BE2C (cell line): ENCODE measurements around the gene HES2.
"Not testable (repeated sequence)": the region's sequence is repeated elsewhere in the genome, so short reads cannot be mapped to it uniquely, and the experiment has no call there.

Experiments used
- DNase-seq: peaks from one replicate; pipeline ENCODE4 v3.0.0-alpha.2; 2020
- H3K27me3 ChIP-seq: fragments of 250-450 bp; sonication (Bioruptor Pico); 2 replicates; pipeline ENCODE4 v1.5.1; 2020; ENCODE audit warnings: mild to moderate bottlenecking
- H3K36me3 ChIP-seq: fragments of 250-450 bp; sonication (Bioruptor Pico); 2 replicates; pipeline ENCODE4 v1.5.1; 2020; ENCODE audit warnings: mild to moderate bottlenecking
- H3K4me1 ChIP-seq: fragments of 250-450 bp; sonication (Bioruptor Pico); 2 replicates; pipeline ENCODE4 v1.5.1; 2020
- H3K4me3 ChIP-seq: 2 replicates; pipeline ENCODE4 v1.5.1; 2011; ENCODE audit warnings: low read depth, low read length
- H3K9me3 ChIP-seq: fragments of 250-450 bp; sonication (Bioruptor Pico); 2 replicates; pipeline ENCODE4 v1.5.1; 2020
- CTCF ChIP-seq: IDR thresholded peaks from 2 replicates; pipeline ENCODE4 v1.5.1; 2012; ENCODE audit warnings: mild to moderate bottlenecking, low read depth, low read length

Gene HES2

GRCh38 chr1:6461538-6462411, 42.1 kb upstream of the HES2 start:
- Histone ChIP-seq H3K36me3 (no peaks in the 10 kb centered on the region), H3K27me3 (no peaks in the 10 kb centered on the region), H3K4me3 (no peak overlapping the region), H3K9me3 (no peaks in the 10 kb centered on the region), H3K4me1 (no peaks in the 10 kb centered on the region)
- TF ChIP-seq CTCF = no peak
- no peak for DNase-seq

- H3K9me3 ChIP-seq = no peaks in the 10 kb centered on the region
- no peak overlapping the region for H3K4me3 ChIP-seq
- no peaks in the 10 kb centered on the region for H3K36me3 ChIP-seq
- no peaks in the 10 kb centered on the region for H3K27me3 ChIP-seq
- H3K4me1 ChIP-seq = no peaks in the 10 kb centered on the region
- no peak for DNase-seq
- no peak for TF ChIP-seq CTCF
These were observed 41.4 kb upstream of the HES2 start for GRCh38 chr1:6461051-6461530.

GRCh38 chr1:6460301-6461050, 40.8 kb upstream of the HES2 start:
- peaks cover 3% of the 10 kb centered on the region for H3K27me3 ChIP-seq
- H3K4me3 ChIP-seq = no peak overlapping the region
- H3K9me3 ChIP-seq = no peaks in the 10 kb centered on the region
- TF ChIP-seq CTCF = no peak
- no peaks in the 10 kb centered on the region for H3K4me1 ChIP-seq
- DNase-seq = no peak
- H3K36me3 ChIP-seq = no peaks in the 10 kb centered on the region

GRCh38 chr1:6459850-6460265, 40.1 kb upstream of the HES2 start:
- no peak for DNase-seq
- no peaks in the 10 kb centered on the region for H3K9me3 ChIP-seq
- no peaks in the 10 kb centered on the region for H3K4me1 ChIP-seq
- TF ChIP-seq CTCF = no peak
- H3K36me3 ChIP-seq = no peaks in the 10 kb centered on the region
- peaks cover 9% of the 10 kb centered on the region for H3K27me3 ChIP-seq
- no peak overlapping the region for H3K4me3 ChIP-seq

- H3K36me3 ChIP-seq = no peaks in the 10 kb centered on the region
- no peak overlapping the region for H3K4me3 ChIP-seq
- H3K4me1 ChIP-seq = no peaks in the 10 kb centered on the region
- no peaks in the 10 kb centered on the region for H3K9me3 ChIP-seq
- peaks cover 28% of the 10 kb centered on the region for H3K27me3 ChIP-seq
- no peak for TF ChIP-seq CTCF
- DNase-seq = no peak
These were observed 37.2 kb upstream of the HES2 start for GRCh38 chr1:6456800-6457466.

- not testable (repeated sequence) for H3K36me3 ChIP-seq, H3K9me3 ChIP-seq, DNase-seq, H3K4me1 ChIP-seq, H3K4me3 ChIP-seq
- H3K27me3 ChIP-seq = peaks cover 35% of the 10 kb centered on the region
These were observed 36.2 kb upstream of the HES2 start for GRCh38 chr1:6455752-6456520.
